ENCODE results near the gene DCXR.

GRCh38 chr17:82001571-82002056 lies 35.9 kb downstream of the DCXR start:
- no peak for TF ChIP-seq ATF3 (IDR thresholded peaks at IDR 0.05; ENCODE audit: borderline replicate concordance, extremely low read depth, low read depth, low read length)
- no peak for TF ChIP-seq RFX5 (IDR thresholded peaks at IDR 0.05; ENCODE audit: low read depth, low read length)
- no peak for TF ChIP-seq REST (IDR thresholded peaks at IDR 0.05; ENCODE audit: low read depth, low read length)
- no peak for TF ChIP-seq CTCF (IDR thresholded peaks at IDR 0.05 in 2 of 3, conservative IDR thresholded peaks at IDR 0.05 in 1 of 3; ENCODE audit: control insufficient read depth in 2 of 3, extremely low read depth in 1 of 3, insufficient read depth in 1 of 3, low read depth in 3 of 3, low read length in 3 of 3)
- TF ChIP-seq RAD21 (IDR thresholded peaks at IDR 0.05; ENCODE audit: insufficient read depth, low read depth, low read length) = no peak
- TF ChIP-seq SRF (IDR thresholded peaks at IDR 0.05; ENCODE audit: low read depth in 2 of 2, low read length in 2 of 2) = no peak
- TF ChIP-seq POLR2A (IDR thresholded peaks at IDR 0.05; ENCODE audit: low read depth, low read length) = no peak
- no peak for TF ChIP-seq MTA3 (IDR thresholded peaks at IDR 0.05; ENCODE audit: borderline replicate concordance, low read length)
- no peak for TF ChIP-seq NR2C2 (IDR thresholded peaks at IDR 0.05; ENCODE audit: borderline replicate concordance, control insufficient read depth, insufficient read length, low read depth)
- no peak for TF ChIP-seq TCF12 (IDR thresholded peaks at IDR 0.05; ENCODE audit: low read depth, low read length)
